ENCODE results near the gene APBA3. TPM values are rescaled to one million over a fixed set of nuclear protein-coding genes. Genes with fewer than 3 reads are reported as not detected.

The APBA3 gene
- total and polyA plus RNA-seq, 9 of the 15 experiments (the other 6 are each of a cell fraction or from before 2014, with no cell fraction given): 0.10 to 29.5 (median 11.5) TPM

DNA sequence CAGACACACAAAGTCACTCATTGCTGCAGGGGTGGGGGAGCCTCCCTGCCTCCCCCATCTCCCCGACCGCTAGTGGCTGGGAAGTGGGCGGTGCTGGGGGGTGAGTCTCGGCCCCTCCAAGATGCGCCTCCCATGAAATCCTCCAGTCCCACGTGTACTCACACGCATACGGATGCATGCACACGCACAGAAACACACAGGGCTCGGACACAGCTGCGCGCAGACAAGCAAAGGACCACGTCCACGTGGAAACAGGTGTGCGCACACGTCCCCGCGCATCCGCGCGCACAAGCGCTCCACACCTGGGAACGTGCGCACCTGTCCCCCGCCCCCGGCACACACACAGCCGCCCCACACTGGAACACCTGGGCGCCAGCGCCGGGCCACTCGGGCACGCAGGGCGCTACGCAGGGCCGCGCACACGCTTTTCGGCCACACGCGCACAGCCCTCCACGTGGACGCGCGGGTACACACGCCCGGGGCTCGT, 24.0 kb upstream of the APBA3 start (continued):
- TF ChIP-seq BCLAF1 (IDR thresholded peaks at IDR 0.05; ENCODE audit: borderline replicate concordance in 1 of 2, control insufficient read depth in 1 of 2, low read depth in 2 of 2, low read length in 1 of 2): no peak
- TF ChIP-seq, protein P1, sequence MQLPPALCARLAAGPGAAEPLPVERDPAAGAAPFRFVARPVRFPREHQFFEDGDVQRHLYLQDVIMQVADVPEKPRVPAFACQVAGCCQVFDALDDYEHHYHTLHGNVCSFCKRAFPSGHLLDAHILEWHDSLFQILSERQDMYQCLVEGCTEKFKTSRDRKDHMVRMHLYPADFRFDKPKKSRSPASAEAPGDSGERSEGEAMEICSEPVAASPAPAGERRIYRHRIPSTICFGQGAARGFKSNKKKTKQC (CRISPR knock-in tag; IDR thresholded peaks at IDR 0.05): no peak; the same call in 1 of the 2 replicates
- no peak for TF ChIP-seq PKNOX1 (IDR thresholded peaks at IDR 0.05)
- TF ChIP-seq FOXJ3 (CRISPR knock-in tag; IDR thresholded peaks at IDR 0.05): no peak
- TF ChIP-seq SAFB (IDR thresholded peaks at IDR 0.05; ENCODE audit: borderline replicate concordance, low read depth, low read length): peak; percentile 77; the same call in 1 of the 2 replicates
- TF ChIP-seq ZZZ3 (IDR thresholded peaks at IDR 0.05): no peak
- TF ChIP-seq KDM1A (IDR thresholded peaks at IDR 0.05): peak in 1 of 2 experiments; percentile 98; a peak in 2 of 4 replicates
- no peak for TF ChIP-seq RBM14 (IDR thresholded peaks at IDR 0.05; ENCODE audit: borderline replicate concordance, insufficient read depth, low read depth, low read length)
- TF ChIP-seq DIDO1 (tag; IDR thresholded peaks at IDR 0.05; ENCODE audit: low read depth): no peak
- TF ChIP-seq KDM2B (CRISPR knock-in tag; IDR thresholded peaks at IDR 0.05): 0 out of 2 replicates have a peak, but pooled peaks have one; percentile 50
- no peak for TF ChIP-seq CTBP1 (IDR thresholded peaks at IDR 0.05; ENCODE audit: borderline replicate concordance)
- TF ChIP-seq ZC3H11A (IDR thresholded peaks at IDR 0.05; ENCODE audit: low read depth, low read length): no peak
- TF ChIP-seq HDAC1 (IDR thresholded peaks at IDR 0.05): peak in 1 of 2 experiments; percentile 78; a peak in 2 of 4 replicates
- TF ChIP-seq ZNF444 (CRISPR knock-in tag; IDR thresholded peaks at IDR 0.05): no peak
- TF ChIP-seq, protein P2, sequence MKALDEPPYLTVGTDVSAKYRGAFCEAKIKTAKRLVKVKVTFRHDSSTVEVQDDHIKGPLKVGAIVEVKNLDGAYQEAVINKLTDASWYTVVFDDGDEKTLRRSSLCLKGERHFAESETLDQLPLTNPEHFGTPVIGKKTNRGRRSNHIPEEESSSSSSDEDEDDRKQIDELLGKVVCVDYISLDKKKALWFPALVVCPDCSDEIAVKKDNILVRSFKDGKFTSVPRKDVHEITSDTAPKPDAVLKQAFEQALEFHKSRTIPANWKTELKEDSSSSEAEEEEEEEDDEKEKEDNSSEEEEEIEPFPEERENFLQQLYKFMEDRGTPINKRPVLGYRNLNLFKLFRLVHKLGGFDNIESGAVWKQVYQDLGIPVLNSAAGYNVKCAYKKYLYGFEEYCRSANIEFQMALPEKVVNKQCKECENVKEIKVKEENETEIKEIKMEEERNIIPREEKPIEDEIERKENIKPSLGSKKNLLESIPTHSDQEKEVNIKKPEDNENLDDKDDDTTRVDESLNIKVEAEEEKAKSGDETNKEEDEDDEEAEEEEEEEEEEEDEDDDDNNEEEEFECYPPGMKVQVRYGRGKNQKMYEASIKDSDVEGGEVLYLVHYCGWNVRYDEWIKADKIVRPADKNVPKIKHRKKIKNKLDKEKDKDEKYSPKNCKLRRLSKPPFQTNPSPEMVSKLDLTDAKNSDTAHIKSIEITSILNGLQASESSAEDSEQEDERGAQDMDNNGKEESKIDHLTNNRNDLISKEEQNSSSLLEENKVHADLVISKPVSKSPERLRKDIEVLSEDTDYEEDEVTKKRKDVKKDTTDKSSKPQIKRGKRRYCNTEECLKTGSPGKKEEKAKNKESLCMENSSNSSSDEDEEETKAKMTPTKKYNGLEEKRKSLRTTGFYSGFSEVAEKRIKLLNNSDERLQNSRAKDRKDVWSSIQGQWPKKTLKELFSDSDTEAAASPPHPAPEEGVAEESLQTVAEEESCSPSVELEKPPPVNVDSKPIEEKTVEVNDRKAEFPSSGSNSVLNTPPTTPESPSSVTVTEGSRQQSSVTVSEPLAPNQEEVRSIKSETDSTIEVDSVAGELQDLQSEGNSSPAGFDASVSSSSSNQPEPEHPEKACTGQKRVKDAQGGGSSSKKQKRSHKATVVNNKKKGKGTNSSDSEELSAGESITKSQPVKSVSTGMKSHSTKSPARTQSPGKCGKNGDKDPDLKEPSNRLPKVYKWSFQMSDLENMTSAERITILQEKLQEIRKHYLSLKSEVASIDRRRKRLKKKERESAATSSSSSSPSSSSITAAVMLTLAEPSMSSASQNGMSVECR (CRISPR knock-in tag; IDR thresholded peaks at IDR 0.05): peak; percentile 39; the same call in 1 of the 2 replicates
- TF ChIP-seq, protein P3, sequence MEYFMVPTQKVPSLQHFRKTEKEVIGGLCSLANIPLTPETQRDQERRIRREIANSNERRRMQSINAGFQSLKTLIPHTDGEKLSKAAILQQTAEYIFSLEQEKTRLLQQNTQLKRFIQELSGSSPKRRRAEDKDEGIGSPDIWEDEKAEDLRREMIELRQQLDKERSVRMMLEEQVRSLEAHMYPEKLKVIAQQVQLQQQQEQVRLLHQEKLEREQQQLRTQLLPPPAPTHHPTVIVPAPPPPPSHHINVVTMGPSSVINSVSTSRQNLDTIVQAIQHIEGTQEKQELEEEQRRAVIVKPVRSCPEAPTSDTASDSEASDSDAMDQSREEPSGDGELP (CRISPR knock-in tag; IDR thresholded peaks at IDR 0.05; ENCODE audit: borderline replicate concordance): peak; percentile 56; the same call in 1 of the 2 replicates
